Inflammatory macrophage treated with lipopolysaccharide for 1 hour (primary cell): ENCODE data around the gene RIC8B.
A peak's percentile ranks its signal among the peaks of the same experiment; 100 is the strongest.
"Not testable (repeated sequence)": the region's sequence is repeated elsewhere in the genome, so short reads cannot be mapped to it uniquely, and the experiment has no call there.

ENCODE experiments used
- DNase-seq, 2 donors: peaks; one replicate each; pipeline ENCODE4 v3.0.0-alpha.2; 2020 to 2022

Gene RIC8B

DNA sequence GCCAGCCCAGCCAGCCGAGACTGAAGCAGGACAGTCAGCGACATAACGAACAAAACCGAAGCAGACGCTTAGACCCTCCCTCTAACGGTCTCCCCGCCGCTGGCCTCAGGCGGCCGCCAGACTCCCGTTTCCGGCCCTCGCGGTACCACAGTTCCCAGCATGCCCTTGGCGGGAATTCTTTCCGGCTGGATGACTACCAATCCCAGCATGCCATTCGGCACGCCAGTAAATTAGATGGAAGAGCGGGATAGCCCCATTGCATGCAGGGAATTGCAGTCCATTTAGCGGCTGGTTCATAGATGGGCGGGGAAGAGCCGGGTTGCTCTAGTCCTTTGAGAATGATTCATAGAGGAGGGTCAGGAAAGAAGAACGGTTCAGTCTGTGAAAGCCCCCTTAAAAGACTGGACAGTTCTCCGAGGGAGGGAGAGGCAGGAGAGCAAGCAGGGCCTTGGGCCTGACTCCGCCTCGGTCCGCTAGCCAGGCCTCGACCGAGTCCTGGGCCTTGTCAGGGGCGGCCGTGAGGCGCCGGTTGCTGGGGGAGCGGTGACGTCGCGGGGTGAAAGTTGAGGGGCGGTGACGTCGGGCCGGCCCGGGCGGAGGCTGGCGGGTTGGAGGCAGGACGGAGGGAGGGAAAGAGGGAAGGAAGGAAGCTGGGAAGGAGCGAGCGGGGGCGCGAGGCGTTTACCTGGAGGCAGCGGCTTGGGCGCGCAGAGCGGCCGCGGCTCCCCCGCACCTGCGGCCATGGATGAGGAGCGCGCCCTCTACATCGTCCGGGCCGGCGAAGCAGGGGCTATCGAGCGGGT is at the start of gene RIC8B:
Gene RIC8B, plus strand, starts transcription at position 678 of the 803 bp plus-strand sequence. Its CDS starts 64 bp downstream, at position 742.
- DNase-seq, result peak; percentile 94 to 97

DNA sequence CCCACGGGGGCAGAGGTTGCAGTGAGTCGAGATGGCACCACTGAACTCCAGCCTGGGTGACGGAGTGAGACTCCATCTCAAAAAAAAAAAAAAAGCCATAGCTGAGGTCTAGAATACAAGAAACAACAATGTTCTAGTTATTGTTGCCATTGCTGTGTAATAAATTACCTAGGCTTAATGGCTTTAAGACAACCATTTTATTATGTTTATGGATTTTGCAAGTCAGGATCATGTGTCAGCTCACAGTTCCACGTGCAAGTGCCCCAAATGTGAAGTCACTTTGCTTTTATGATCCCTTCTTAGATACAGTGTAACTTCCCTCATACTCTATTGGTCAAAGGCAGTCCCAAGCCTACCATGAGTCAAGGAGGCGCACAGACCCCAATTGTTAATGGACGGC is 49.5 kb upstream of the RIC8B start:
- no peak for DNase-seq

DNA sequence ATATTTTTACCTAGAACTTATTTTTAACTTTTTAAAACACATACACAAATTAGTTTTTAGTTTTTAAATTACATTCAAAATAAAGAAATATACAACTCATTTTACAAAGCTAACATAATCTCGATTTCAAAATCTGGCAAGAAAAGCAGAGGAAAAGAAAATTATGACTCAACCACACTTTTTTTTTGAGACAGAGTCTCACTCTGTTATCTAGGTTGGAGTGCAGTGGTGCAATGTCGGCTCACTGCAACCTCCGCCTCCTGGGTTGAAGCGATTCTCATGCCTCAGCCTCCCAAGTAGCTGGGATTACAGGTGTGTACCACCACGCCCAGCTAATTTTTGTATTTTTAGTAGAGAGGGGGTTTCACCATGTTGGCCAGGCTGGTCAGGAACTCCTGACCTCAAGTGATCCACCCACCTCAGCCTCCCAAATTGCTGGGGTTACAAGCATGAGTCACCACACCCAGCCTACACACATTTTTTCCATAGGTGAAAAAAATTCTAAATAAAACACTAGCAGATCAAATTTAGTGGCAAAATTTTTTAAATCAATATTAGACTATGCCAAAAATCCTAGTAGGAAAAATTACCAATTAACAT is 47.8 kb upstream of the RIC8B start:
- DNase-seq, result not testable (repeated sequence)

- DNase-seq, result no peak
Observed at GRCh38 chr12:106729611-106730010, 44.9 kb upstream of the RIC8B start.

DNA sequence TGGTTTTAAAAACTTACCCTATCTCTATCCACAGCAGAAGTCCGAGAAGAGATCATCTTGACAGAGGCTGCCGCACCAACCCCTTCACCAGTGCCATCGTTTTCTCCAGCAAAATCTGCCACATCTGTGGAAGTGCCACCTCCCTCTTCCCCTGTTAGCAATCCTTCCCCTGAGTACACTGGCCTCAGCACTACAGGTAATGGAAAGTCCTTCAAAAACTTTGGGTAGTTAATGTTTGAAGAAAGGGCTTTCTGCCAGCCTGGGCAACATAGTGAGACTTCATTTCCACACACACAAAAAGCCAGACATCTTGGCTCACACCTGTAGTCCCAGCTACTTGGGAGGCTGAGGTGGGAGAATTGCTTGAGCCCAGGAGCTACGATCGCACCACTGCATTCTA is 41.6 kb upstream of the RIC8B start:
- DNase-seq, result no peak

- no peak for DNase-seq
Observed at GRCh38 chr12:106733660-106734059, 40.8 kb upstream of the RIC8B start.

DNA sequence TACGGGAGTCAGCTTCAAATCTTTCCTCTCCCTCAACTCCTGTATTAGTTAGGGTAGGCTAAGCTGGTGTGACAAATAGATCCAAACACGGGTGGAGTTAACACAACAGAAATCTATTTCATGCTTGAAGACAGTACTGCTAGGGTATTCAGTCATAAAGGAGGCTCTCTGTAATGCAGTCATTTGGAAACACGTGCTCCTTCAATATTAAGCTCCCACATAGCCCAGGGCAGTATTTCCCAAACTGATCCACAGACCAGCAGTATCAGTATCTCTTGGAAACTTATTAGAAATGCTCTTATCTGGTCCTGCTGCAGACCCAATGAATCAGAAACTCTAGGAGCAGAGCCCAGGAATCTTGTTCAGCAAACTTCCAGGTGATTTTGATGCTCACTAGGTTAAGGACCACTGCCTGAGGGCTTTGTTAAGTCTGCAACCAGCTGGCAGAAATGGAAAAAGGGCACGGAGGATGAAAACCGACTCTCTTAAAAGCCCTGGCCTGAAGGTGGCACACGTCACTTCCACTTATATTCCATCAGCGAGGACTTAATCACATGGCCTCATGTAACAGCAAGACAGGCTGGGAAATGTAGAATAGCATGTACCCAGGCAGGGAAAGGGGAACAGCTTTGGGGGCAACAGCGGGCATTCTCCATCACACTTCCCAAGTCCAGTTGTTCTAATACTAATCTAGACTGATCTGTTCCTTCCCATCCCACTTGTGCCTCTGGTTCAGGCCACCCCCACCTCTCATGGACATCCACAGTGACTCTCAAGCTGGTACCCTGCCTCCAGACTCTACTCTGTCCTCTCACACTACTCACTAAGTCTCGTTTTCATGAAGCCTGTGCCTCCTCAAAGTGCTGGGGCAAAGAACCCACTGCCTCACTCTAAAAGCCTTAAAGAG is 38.2 kb upstream of the RIC8B start:
- DNase-seq, result no peak

- no peak for DNase-seq
Observed at GRCh38 chr12:106739318-106739717, 35.2 kb upstream of the RIC8B start.

GRCh38 chr12:106739815-106740530 is 34.5 kb upstream of the RIC8B start:
- peak; percentile 15 to 20 for DNase-seq

DNA sequence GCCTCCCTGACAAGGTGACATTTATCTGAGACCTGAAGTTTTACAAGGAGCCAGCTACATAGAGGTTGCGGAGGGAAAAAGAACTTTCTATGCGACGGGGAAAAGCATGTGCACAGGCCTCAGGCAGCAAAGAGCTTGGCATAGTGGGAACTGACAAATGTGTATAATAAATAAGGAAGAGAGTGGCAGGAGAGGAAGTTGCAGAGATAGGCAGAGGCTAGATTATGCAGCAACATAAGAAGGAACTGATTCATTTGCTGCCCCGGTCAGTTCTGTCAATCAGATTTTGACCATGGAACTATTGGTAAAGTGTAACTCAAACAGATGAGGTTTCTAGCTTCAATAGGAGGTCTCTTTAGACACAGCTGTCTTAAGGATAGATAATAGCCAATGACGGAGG is 33.7 kb upstream of the RIC8B start:
- DNase-seq, result peak; percentile 57 to 61

- DNase-seq, result no peak
Observed at GRCh38 chr12:106741247-106741646, 33.2 kb upstream of the RIC8B start.

- DNase-seq, result no peak
Observed at GRCh38 chr12:106743270-106743988, 31.1 kb upstream of the RIC8B start.

DNA sequence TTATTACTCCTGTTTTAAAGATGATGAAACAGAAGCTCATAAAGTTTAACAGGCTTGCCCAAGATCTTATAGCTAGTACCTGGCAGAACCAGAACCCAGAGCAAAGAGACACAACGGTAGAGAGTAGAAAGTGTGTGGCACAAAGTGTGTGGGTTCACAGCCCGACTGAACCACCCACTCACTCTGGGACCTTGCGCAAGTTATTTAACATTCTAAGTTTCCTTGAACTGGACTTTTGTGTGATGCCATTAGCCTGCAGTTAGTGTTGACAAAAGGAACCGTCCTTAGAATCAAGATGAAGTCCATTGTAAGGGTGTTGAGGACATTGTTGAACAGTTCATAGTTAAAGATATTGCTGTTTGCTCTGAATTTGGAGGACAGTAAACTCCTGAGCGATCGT is 29.9 kb upstream of the RIC8B start:
- DNase-seq, result peak; percentile 20 to 23

DNA sequence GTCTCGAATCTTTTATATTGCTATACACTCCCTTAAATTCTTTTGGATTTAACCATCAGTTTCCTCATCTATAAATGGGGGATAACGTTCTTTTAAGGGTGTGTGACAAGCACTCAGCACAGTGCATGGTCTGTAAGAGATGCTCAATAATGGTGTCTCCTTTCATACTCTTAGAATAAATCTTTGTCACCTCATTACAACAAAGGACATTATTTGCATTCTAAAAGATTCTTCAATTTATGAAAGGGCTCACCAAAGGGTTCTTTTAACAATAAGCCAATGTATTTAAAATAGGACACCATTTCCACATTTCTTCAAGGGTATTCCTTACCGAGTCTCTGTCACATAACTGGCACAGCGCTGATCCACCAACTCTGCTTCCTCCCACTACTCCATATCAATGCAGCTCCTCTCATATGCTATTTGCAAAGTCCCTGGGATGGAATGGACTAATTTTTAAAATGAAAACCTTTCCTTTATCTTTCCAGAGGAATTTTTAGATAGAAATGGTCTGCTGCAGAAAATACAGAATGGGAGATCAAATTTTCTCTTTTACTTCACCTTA is 29.2 kb upstream of the RIC8B start:
- no peak for DNase-seq

DNA sequence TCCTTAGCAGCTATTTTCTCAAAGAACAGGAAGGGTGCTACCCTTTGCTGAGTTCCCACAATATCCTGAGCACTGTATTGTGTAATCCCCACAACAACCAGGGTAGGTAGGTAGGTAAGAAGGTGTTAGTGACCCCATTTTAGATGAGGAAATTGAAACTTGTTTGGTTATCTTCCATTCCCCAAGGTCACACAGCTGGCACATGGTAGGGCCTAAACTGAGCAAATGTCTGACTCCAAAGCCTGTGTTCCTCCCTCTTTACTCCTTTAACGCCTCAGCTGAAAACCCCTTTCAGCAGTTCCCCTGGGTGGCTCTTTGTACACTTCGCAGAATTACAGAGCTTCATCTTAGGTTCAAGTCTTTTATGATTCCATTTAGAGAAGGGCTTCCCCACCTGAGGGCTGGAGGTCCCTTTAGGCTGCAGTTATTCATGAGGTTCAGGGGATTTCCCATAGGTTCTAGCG is 26.5 kb upstream of the RIC8B start:
- DNase-seq, result no peak

- no peak for DNase-seq
Observed at GRCh38 chr12:106750524-106750923, 24.0 kb upstream of the RIC8B start.

DNA sequence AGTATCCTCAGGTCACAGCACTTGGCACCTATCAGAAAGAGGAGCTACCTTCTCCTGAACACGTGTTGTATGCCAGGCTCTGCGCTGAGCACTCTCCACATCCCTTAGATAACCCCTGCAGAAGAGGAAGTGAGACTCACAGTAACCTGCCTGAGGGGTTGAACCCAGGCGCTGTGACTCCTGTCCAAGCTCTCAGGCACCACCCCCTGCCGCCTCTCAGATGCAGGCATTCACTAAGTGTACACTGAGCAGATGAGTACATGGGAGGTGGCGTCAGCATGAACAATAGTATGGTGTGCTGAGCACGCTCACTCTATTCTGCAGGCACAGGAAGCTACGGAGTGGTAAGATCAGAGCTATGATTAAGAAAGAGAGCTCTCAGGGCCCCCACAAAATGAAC is 21.0 kb upstream of the RIC8B start:
- DNase-seq, result no peak

GRCh38 chr12:106754331-106754730 is 20.2 kb upstream of the RIC8B start:
- no peak for DNase-seq

- DNase-seq, result no peak
Observed at GRCh38 chr12:106757623-106758348, 16.7 kb upstream of the RIC8B start.

DNA sequence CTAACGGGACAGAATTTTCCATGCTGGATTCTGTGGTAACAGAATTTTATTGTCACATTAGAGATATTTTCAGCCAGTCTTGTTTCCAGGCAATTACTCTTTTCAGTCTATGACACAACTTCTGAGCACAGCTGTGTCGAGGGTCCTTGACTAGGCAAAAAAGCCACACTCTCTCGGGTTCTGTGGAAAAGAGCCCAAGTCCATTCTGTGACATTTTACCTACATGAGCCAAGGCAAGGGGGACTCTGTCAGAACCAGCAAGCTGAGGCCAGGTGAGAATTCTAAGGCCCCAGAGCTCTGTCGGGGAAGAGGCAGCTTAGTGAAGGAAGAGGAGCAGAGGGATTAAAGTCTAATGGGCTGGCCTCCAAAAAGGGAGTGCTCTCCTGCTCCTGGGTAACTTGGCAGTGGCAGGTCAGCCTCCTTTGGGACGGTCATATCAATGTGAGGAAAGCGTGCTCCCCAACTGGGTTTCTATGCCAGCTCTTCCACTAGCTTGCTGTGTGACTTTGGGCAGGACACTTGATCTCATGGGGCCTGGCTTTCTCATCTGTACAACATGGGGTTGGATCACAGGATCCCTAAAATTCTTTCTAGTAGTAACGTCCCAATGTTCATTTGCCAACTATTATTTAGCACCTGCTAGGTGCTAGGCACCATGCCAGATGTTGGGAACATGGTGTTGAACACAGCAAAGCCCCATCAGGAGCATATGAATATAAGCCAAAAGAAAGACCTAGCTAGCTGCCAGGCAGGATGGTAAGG is 16.0 kb upstream of the RIC8B start:
- no peak for DNase-seq
